ENCODE data around the gene SLC24A3. TPM values are rescaled to one million over a fixed set of nuclear protein-coding genes. Genes with fewer than 3 reads are reported as not detected.
"Not testable (repeated sequence)": the region's sequence is repeated elsewhere in the genome, so short reads cannot be mapped to it uniquely, and the experiment has no call there.

The SLC24A3 gene
- total and polyA plus RNA-seq, 7 experiments from 2014 or later = 0.58 to 1.0 TPM; not detected in 5

DNA sequence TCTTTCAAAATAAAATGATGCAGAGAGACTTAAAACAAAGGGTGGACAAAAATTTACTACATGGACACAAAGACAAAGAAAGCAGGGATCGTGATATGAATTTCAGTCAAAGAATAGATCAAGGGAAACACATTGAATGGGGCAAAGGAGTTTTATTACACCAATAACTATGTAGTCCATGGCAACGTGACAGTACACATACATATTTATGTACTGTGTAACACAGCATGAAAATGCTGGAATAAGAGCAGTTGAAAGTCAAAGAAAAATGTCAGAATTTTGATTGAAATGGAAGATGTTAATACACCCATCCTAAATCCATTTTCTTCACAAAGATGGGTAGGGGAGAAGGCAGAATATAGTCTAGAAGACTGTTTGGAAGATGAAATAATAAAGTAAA, 536.2 kb downstream of the SLC24A3 start:
- peak overlapping the region in 1 of 9 donors; percentile 19 for H3K27ac Mint-ChIP-seq
- peaks cover 0 to 29% (median 11%) of the 10 kb centered on the region in 11 donors for H3K9me3 Mint-ChIP-seq
- ChIA-PET CTCF (no interaction called here), POLR2A (no interaction called here)
- H3K4me3 ChIP-seq (ENCODE audit: low read length) = no peak overlapping the region
- intact Hi-C loops (cut with micrococcal nuclease) = no loop called here
- no peak overlapping the region for H3K27ac ChIP-seq (ENCODE audit: low read depth, low read length)
- H3K9me3 ChIP-seq (ENCODE audit: control insufficient read depth in 2 of 3, low read length in 3 of 3) = no peaks in the 10 kb centered on the region
- DNase-seq (no peak), ATAC-seq (no peak)
- no peak overlapping the region for H3K4me3 Mint-ChIP-seq
- no peaks in the 10 kb centered on the region for H3K27me3 ChIP-seq (ENCODE audit: control insufficient read depth in 2 of 2, insufficient read depth in 2 of 2, low read length in 2 of 2)
- H3K36me3 ChIP-seq (ENCODE audit: control insufficient read depth in 2 of 3, insufficient read depth in 3 of 3, low read length in 3 of 3) = no peaks in the 10 kb centered on the region
- no peaks in the 10 kb centered on the region for H3K4me1 ChIP-seq (ENCODE audit: control insufficient read depth in 2 of 2, insufficient read depth in 2 of 2, low read length in 2 of 2)
- peaks cover 1 to 18% (median 9%) of the 10 kb centered on the region in 5 donors for H3K27me3 Mint-ChIP-seq
- H3K36me3 Mint-ChIP-seq = no peaks in the 10 kb centered on the region
- peaks cover 0 to 2% (median 0%) of the 10 kb centered on the region in 7 donors for H3K4me1 Mint-ChIP-seq

DNA sequence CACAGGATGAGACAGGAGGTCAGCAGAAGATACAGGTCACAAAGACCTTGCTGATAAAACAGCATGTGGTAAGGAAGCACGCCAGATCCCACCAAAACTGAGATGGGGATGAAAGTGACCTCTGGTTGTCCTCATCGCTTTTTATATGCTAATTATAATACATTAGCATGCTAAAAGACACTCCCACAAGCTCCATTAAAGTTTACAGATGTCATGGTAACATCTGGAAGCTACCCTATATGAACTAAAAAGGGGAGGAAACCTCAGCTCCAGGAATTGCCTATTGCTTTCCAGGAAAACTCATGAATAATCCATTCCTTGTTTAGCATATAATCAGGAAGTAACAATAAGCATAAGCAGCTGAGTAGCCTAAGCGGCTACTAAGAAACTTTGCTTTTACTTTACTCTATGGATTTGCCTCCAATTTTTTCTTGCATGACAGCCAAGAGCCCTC, 537.2 kb downstream of the SLC24A3 start:
- ATAC-seq (no peak), DNase-seq (no peak)
- Mint-ChIP-seq H3K27me3 (peaks cover 4 to 22% (median 9%) of the 10 kb centered on the region in 5 donors), H3K9me3 (peaks cover 0 to 21% (median 6%) of the 10 kb centered on the region in 11 donors), H3K4me1 (peaks cover 0 to 2% (median 0%) of the 10 kb centered on the region in 7 donors), H3K36me3 (no peaks in the 10 kb centered on the region), H3K4me3 (no peak overlapping the region), H3K27ac (no peak overlapping the region)
- intact Hi-C loops (cut with micrococcal nuclease) = no loop called here
- no peak overlapping the region for H3K4me3 ChIP-seq (ENCODE audit: low read length)
- H3K4me1 ChIP-seq (ENCODE audit: control insufficient read depth in 2 of 2, insufficient read depth in 2 of 2, low read length in 2 of 2) = no peaks in the 10 kb centered on the region
- H3K9me3 ChIP-seq (ENCODE audit: control insufficient read depth in 2 of 3, low read length in 3 of 3) = no peaks in the 10 kb centered on the region
- H3K27ac ChIP-seq (ENCODE audit: low read depth, low read length) = no peak overlapping the region
- ChIA-PET POLR2A (no interaction called here), CTCF (no interaction called here)
- H3K27me3 ChIP-seq (ENCODE audit: control insufficient read depth in 2 of 2, insufficient read depth in 2 of 2, low read length in 2 of 2) = no peaks in the 10 kb centered on the region
- H3K36me3 ChIP-seq (ENCODE audit: control insufficient read depth in 2 of 3, insufficient read depth in 3 of 3, low read length in 3 of 3) = no peaks in the 10 kb centered on the region

DNA sequence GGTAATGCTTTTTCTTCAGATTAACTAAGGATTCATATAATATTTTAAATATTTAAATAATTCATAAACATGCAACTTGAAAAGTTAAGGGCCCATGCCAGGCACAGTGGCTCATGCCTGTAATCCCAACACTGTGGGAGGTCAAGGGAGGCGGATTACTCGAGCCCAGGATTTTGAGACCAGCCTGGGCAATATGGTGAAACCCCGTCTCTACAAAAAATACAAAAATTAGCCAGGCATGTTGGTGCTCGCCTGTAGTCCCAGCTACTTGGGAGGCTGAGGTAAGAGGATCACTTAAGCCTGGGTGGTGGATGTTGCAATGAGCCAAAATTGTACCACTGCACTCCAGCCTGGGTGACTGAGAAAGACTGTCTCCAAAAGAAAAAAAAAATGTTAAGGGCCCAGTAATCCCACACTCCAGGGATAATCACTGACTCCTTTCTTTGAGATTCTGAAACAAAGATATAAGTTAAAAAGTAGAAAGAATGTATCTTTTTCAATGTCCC, 537.7 kb downstream of the SLC24A3 start:
- intact Hi-C loops (cut with micrococcal nuclease) = no loop called here

DNA sequence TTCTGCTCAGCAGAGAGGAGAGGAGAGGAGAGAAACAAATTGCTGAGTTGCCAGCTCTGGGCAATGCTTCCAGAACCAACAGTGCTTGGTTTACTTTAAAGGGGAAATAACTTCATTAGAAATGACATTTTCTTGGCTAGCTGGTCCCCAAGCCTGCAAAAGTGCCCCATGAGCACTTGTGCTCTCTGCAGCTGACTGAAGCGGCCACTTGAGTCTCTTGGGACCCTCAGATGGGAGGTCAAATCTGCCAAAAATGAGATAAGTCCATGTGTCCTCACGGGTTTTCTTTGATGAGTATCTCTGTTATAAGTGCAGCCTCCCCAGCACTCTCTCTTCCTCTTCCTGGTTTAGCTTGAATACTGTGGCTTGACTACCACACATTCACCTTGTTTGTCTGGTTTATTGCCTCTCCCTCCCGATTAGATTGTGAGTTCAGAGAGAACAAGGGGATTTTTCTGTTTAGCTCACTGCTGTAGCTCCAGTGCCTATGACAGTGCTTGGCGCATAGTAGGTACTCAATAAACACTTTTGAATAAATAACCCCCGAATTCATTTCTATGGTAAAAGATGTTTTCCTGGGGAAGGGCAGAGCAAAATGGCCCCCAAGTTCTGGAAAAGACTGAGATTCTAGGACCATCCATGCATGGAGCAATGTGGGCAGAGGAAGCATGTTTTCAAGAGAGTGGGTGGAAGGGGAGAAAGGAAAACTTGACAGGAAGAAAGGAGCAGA, 538.6 kb downstream of the SLC24A3 start:
- H3K9me3 Mint-ChIP-seq = peaks cover 0 to 8% (median 3%) of the 10 kb centered on the region in 11 donors
- Histone ChIP-seq H3K4me1 (ENCODE audit: control insufficient read depth in 2 of 2, insufficient read depth in 2 of 2, low read length in 2 of 2) (no peaks in the 10 kb centered on the region), H3K27ac (ENCODE audit: low read depth, low read length) (no peak overlapping the region), H3K4me3 (ENCODE audit: low read length) (no peak overlapping the region), H3K27me3 (ENCODE audit: control insufficient read depth in 2 of 2, insufficient read depth in 2 of 2, low read length in 2 of 2) (no peaks in the 10 kb centered on the region), H3K9me3 (ENCODE audit: control insufficient read depth in 2 of 3, low read length in 3 of 3) (no peaks in the 10 kb centered on the region), H3K36me3 (ENCODE audit: control insufficient read depth in 2 of 3, insufficient read depth in 3 of 3, low read length in 3 of 3) (no peaks in the 10 kb centered on the region)
- intact Hi-C loops (cut with micrococcal nuclease) = no loop called here
- ATAC-seq = no peak
- H3K4me3 Mint-ChIP-seq = no peak overlapping the region
- no peak overlapping the region for H3K27ac Mint-ChIP-seq
- H3K4me1 Mint-ChIP-seq = peaks cover 0 to 2% (median 0%) of the 10 kb centered on the region in 7 donors
- ChIA-PET POLR2A (no interaction called here), CTCF (no interaction called here)
- H3K36me3 Mint-ChIP-seq = peaks cover 0 to 1% (median 0%) of the 10 kb centered on the region in 5 donors
- H3K27me3 Mint-ChIP-seq = peaks cover 6 to 24% (median 11%) of the 10 kb centered on the region in 5 donors
- no peak for DNase-seq

More for the DNA sequence above, 537.7 kb downstream of the SLC24A3 start:
- H3K9me3 ChIP-seq (ENCODE audit: control insufficient read depth in 2 of 3, low read length in 3 of 3) = no peaks in the 10 kb centered on the region
- no peaks in the 10 kb centered on the region for H3K4me1 ChIP-seq (ENCODE audit: control insufficient read depth in 2 of 2, insufficient read depth in 2 of 2, low read length in 2 of 2)
- H3K4me3 Mint-ChIP-seq = no peak overlapping the region
- no peak overlapping the region for H3K27ac Mint-ChIP-seq
- no peaks in the 10 kb centered on the region for H3K36me3 ChIP-seq (ENCODE audit: control insufficient read depth in 2 of 3, insufficient read depth in 3 of 3, low read length in 3 of 3)
- no peak for ATAC-seq
- H3K27me3 Mint-ChIP-seq = peaks cover 4 to 22% (median 9%) of the 10 kb centered on the region in 5 donors
- H3K27me3 ChIP-seq (ENCODE audit: control insufficient read depth in 2 of 2, insufficient read depth in 2 of 2, low read length in 2 of 2) = no peaks in the 10 kb centered on the region
- H3K4me3 ChIP-seq (ENCODE audit: low read length) = no peak overlapping the region
- ChIA-PET CTCF (no interaction called here), POLR2A (no interaction called here)
- DNase-seq = no peak
- no peak overlapping the region for H3K27ac ChIP-seq (ENCODE audit: low read depth, low read length)
- H3K9me3 Mint-ChIP-seq = peaks cover 0 to 16% (median 5%) of the 10 kb centered on the region in 11 donors
- H3K4me1 Mint-ChIP-seq = peaks cover 0 to 2% (median 0%) of the 10 kb centered on the region in 7 donors
- H3K36me3 Mint-ChIP-seq = no peaks in the 10 kb centered on the region

DNA sequence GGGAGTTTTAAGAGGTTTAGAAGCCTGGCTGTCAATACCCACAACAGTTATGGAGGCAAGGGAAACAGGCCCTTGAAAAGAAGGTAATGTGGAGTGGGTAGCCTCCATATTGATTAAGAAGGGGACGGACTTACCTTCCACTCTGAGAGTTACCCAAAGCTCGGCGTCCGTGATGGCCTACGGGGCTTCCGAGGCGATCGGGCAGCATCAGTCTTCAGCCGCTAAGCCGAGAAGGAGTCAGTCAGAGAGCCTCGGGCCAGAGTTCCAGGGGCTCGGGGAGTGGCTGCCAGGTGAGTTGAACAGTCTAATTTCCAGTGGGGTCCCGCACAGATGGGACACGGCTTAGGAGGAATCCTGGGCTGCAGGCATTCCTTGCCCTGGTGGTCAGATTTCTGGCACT, 541.8 kb downstream of the SLC24A3 start:
- H3K9me3 ChIP-seq (ENCODE audit: control insufficient read depth in 2 of 3, low read length in 3 of 3); intact Hi-C loops (cut with micrococcal nuclease); H3K4me1 ChIP-seq (ENCODE audit: control insufficient read depth in 2 of 2, insufficient read depth in 2 of 2, low read length in 2 of 2); H3K4me1 Mint-ChIP-seq; H3K27ac Mint-ChIP-seq; CTCF ChIA-PET; H3K36me3 Mint-ChIP-seq; H3K27me3 ChIP-seq (ENCODE audit: control insufficient read depth in 2 of 2, insufficient read depth in 2 of 2, low read length in 2 of 2); DNase-seq; ATAC-seq; H3K36me3 ChIP-seq (ENCODE audit: control insufficient read depth in 2 of 3, insufficient read depth in 3 of 3, low read length in 3 of 3); H3K4me3 Mint-ChIP-seq; H3K9me3 Mint-ChIP-seq; POLR2A ChIA-PET; H3K27ac ChIP-seq (ENCODE audit: low read depth, low read length); H3K4me3 ChIP-seq (ENCODE audit: low read length): not testable (repeated sequence)
- H3K27me3 Mint-ChIP-seq = peaks cover 19 to 31% (median 26%) of the 10 kb centered on the region in 5 donors

DNA sequence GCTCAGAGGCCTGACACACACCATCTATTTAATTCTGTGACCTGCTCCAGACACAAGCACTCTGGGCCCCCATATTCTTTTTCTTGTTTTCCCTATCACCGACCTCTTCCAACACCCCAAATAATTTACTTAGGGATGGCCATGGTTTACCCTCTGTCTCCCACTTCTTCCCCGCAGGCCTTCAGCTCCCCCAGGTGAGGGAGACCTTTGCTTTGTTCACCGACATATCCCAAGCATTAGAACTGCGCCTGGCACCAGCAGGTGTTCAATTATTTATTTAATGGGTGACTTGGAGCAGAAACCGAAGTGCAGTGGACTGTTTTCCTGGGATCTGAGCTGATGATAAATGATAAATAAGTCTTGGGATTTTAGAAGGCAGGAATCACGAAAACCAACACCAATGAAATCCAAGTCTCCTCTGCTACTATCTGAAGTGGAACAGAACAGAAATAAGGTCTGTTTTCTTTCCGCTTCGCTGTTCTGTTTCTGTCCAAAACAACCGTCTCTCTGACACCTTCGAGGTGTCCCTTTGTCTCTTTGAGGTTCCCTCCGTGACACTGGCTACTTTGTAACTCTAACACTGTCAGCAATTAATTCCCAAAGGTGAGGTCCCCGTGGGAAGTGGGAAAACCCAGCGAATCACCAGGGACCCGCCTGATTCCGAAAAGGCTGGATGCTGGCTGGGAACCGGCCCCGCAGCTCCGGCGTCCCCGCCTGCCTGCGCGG, 544.5 kb downstream of the SLC24A3 start:
- Histone ChIP-seq H3K9me3 (ENCODE audit: control insufficient read depth in 2 of 3, low read length in 3 of 3) (no peaks in the 10 kb centered on the region), H3K27ac (ENCODE audit: low read depth, low read length) (no peak overlapping the region), H3K27me3 (ENCODE audit: control insufficient read depth in 2 of 2, insufficient read depth in 2 of 2, low read length in 2 of 2) (no peaks in the 10 kb centered on the region), H3K36me3 (ENCODE audit: control insufficient read depth in 2 of 3, insufficient read depth in 3 of 3, low read length in 3 of 3) (no peaks in the 10 kb centered on the region), H3K4me1 (ENCODE audit: control insufficient read depth in 2 of 2, insufficient read depth in 2 of 2, low read length in 2 of 2) (no peaks in the 10 kb centered on the region), H3K4me3 (ENCODE audit: low read length) (no peak overlapping the region)
- H3K4me3 Mint-ChIP-seq = no peak overlapping the region
- DNase-seq (no peak), ATAC-seq (no peak)
- CTCF ChIA-PET = no interaction called here
- peaks cover 0 to 3% (median 0%) of the 10 kb centered on the region in 5 donors for H3K36me3 Mint-ChIP-seq
- H3K27ac Mint-ChIP-seq = no peak overlapping the region
- intact Hi-C loops (cut with micrococcal nuclease) = no loop called here
- H3K9me3 Mint-ChIP-seq = peaks cover 0 to 6% (median 0%) of the 10 kb centered on the region in 11 donors
- POLR2A ChIA-PET = no interaction called here
- peaks cover 27 to 51% (median 39%) of the 10 kb centered on the region in 5 donors for H3K27me3 Mint-ChIP-seq
- peaks cover 0 to 4% (median 0%) of the 10 kb centered on the region in 7 donors for H3K4me1 Mint-ChIP-seq

Data from naive thymus-derived CD4-positive, alpha-beta T cell (primary cell).